PC-9 (cell line): ENCODE measurements around the gene GYPB. TPM values are rescaled to one million over a fixed set of nuclear protein-coding genes. Genes with fewer than 3 reads are reported as not detected.
"Not testable (repeated sequence)": the region's sequence is repeated elsewhere in the genome, so short reads cannot be mapped to it uniquely, and the experiment has no call there.

Source experiments
- BruUV-seq: library from RNA; stranded (reverse); fragments of 400-500 nt; replicated peaks from 2 replicates; lab custom pipeline; 2021; lab: Mats Ljungman, UMichigan
- CTCF ChIA-PET: fragments of 300-600 bp; sonication (Branson Sonifier 250); formaldehyde crosslinking; loops from one replicate; lab custom pipeline; 2022; ENCODE audit warnings: antibody characterized with exemption; lab: Charles Lee
- POLR2A ChIA-PET: fragments of 300-600 bp; sonication (Branson Sonifier 250); formaldehyde crosslinking; loops from one replicate; lab custom pipeline; 2022; ENCODE audit warnings: antibody characterized with exemption; ENCODE audit not compliant: unreplicated experiment; lab: Charles Lee
- DNase-seq, 2 experiments: peaks; one replicate each; pipeline versions ENCODE4 v3.0.0 to v3.0.0-alpha.2; 2015 to 2022; ENCODE audit warnings: mixed read lengths in 1 of 2
- H2AFZ ChIP-seq: fragments of 200-600 bp; sonication (generic); 2 replicates; pipeline ENCODE4 v1.8.1; 2017; ENCODE audit warnings: antibody characterized with exemption
- H3F3A ChIP-seq: fragments of 200-600 bp; sonication (generic); 2 replicates; pipeline ENCODE4 v1.8.1; 2017; ENCODE audit warnings: antibody characterized with exemption, mild to moderate bottlenecking, low read depth; ENCODE audit not compliant: insufficient read depth
- H3K27ac ChIP-seq: fragments of 200-600 bp; sonication (generic); 2 replicates; pipeline ENCODE4 v1.6.1; 2016; ENCODE audit warnings: mixed run types
- H3K27me3 ChIP-seq: fragments of 200-600 bp; sonication (generic); 2 replicates; pipeline ENCODE4 v1.6.1; 2016; ENCODE audit warnings: low read depth, mixed run types; ENCODE audit not compliant: insufficient read depth
- H3K36me3 ChIP-seq: fragments of 200-600 bp; sonication (generic); 2 replicates; pipeline ENCODE4 v1.6.1; 2016; ENCODE audit warnings: low read depth, mixed run types
- H3K4me1 ChIP-seq: fragments of 200-600 bp; sonication (generic); replicated peaks from 2 replicates; pipeline ENCODE4 v1.6.1; 2016; ENCODE audit warnings: mixed run types; ENCODE audit not compliant: insufficient read depth
- H3K4me2 ChIP-seq: fragments of 200-600 bp; sonication (generic); 2 replicates; pipeline ENCODE4 v1.6.1; 2017; ENCODE audit warnings: mixed run types
- H3K4me3 ChIP-seq: fragments of 200-600 bp; sonication (generic); 2 replicates; pipeline ENCODE4 v1.6.1; 2016; ENCODE audit warnings: mixed run types
- H3K79me2 ChIP-seq: fragments of 200-600 bp; sonication (generic); 2 replicates; pipeline ENCODE4 v1.6.1; 2017; ENCODE audit warnings: low read depth, mixed run types
- H3K9me2 ChIP-seq: fragments of 200-600 bp; sonication (generic); 2 replicates; pipeline ENCODE4 v1.8.1; 2017; ENCODE audit warnings: mild to moderate bottlenecking; ENCODE audit not compliant: insufficient read depth
- H3K9me3 ChIP-seq: fragments of 200-600 bp; sonication (generic); 2 replicates; pipeline ENCODE4 v1.8.1; 2016; ENCODE audit warnings: low read depth; ENCODE audit not compliant: insufficient read depth
- H4K20me1 ChIP-seq: fragments of 200-600 bp; sonication (generic); 2 replicates; pipeline ENCODE4 v1.8.1; 2017; ENCODE audit not compliant: insufficient read depth
- CTCF ChIP-seq: fragments of 200-600 bp; sonication (generic); conservative IDR thresholded peaks from 2 replicates; pipeline ENCODE4 v1.6.1; 2017; ENCODE audit warnings: mixed run types, antibody characterized with exemption, mild to moderate bottlenecking, moderate library complexity
- intact Hi-C: fragments of 100-400 bp; cut with micrococcal nuclease; formaldehyde crosslinking; loops from one replicate; pipeline ENCODE4 v1.10.0; 2022; ENCODE audit not compliant: unreplicated experiment
- total RNA-seq: library from RNA; stranded (reverse); gene quantifications from 2 replicates; pipeline ENCODE4 v1.2.3, GENCODE V29; 2021

GYPB gene
- total RNA-seq, 1 experiment from 2014 or later = not detected

- H3K9me3 ChIP-seq, BruUV-seq, H3K27ac ChIP-seq, H2AFZ ChIP-seq, H4K20me1 ChIP-seq, H3K4me1 ChIP-seq, H3K79me2 ChIP-seq, H3K36me3 ChIP-seq, intact Hi-C loops, H3K9me2 ChIP-seq, DNase-seq, H3K4me3 ChIP-seq, H3K27me3 ChIP-seq, H3K4me2 ChIP-seq, CTCF ChIA-PET, H3F3A ChIP-seq, POLR2A ChIA-PET: not testable (repeated sequence)
These were observed 7.5 kb upstream of the GYPB start for GRCh38 chr4:144026682-144027081.

DNA sequence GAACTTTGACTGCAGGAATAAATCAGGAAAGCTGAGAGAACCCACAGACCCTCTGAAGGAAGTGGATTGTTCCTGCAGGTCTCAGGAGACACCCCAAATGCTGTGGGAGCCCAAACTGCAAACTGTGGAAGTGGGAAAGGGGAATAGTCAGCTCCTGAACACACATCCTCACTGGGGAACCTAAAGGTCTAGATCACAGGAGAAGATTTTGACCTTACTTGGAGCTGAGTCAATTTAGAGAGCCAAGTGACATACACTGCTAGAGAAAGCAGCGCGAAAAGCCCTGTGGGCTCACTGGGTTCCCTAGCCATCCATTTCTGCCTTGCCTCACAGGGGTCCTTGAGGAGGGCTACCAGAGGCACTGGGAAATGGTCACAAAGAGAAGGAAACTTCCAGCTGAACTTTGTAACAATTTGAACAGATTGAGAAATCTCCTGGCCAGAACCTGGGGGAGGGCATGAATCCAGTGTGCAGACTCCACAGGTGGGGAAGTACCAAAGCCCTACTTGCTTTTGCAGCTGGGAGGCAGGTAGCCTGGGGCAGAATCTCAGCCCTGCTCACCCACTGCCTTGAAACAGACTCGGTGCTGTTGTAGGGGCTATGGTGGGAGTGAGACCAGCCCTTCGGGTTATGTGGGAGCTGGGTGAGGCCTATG, 5.3 kb upstream of the GYPB start:
- DNase-seq, H4K20me1 ChIP-seq, H3K4me2 ChIP-seq, H3K27ac ChIP-seq, H3K9me2 ChIP-seq, POLR2A ChIA-PET, intact Hi-C loops, H3K4me1 ChIP-seq, H2AFZ ChIP-seq, H3K36me3 ChIP-seq, H3K4me3 ChIP-seq, H3K79me2 ChIP-seq, H3F3A ChIP-seq, H3K9me3 ChIP-seq, CTCF ChIA-PET, H3K27me3 ChIP-seq, BruUV-seq: not testable (repeated sequence)

GRCh38 chr4:144022772-144023400, 3.7 kb upstream of the GYPB start:
- H3K4me2 ChIP-seq, BruUV-seq, H2AFZ ChIP-seq, H3K79me2 ChIP-seq, H3K4me1 ChIP-seq, H3K36me3 ChIP-seq, H3K27ac ChIP-seq, POLR2A ChIA-PET, intact Hi-C loops, H3K9me2 ChIP-seq, DNase-seq, CTCF ChIA-PET, H3K9me3 ChIP-seq, H3K4me3 ChIP-seq, H3F3A ChIP-seq, H4K20me1 ChIP-seq, H3K27me3 ChIP-seq: not testable (repeated sequence)

DNA sequence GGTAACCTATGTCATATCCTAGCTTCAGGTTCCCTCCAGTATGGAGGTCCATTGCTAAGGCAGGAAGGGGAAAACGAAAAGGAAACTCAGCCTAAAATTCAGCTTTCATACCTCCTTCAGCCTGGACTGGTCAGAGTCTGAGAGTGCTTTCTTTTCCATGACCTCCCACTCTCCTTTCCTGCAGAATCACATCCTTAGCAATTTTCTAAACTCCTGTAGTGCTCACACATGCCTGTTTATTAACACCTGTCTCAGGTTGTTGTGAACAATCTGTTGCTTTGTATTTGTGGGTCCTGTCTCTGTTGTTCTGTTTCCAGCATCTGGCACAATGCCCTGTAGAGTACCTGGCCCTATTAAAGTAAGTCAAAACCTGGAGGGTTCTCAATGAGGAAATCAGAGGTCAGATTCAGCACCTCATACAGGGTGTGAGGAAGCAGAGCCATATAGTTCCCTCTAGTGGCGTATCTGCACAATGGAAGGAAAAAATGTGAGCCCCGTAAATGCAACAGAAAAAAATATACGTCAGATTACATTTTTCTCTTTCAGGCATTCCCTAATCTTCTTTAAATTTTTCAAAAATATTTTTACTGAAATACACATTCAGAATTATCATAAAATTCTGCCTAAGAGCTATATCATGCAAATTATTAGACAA, 2.3 kb upstream of the GYPB start:
- H4K20me1 ChIP-seq, H3K4me3 ChIP-seq, BruUV-seq, H3K79me2 ChIP-seq, CTCF ChIA-PET, H3K36me3 ChIP-seq, H3K9me3 ChIP-seq, H3F3A ChIP-seq, H3K27ac ChIP-seq, H2AFZ ChIP-seq, H3K9me2 ChIP-seq, H3K4me2 ChIP-seq, H3K27me3 ChIP-seq, H3K4me1 ChIP-seq, POLR2A ChIA-PET: not testable (repeated sequence)
- intact Hi-C loops = loop anchor here (1.0 to 2.0 kb wide), 2 partner anchors 247 to 462 kb away; no protein-coding TSS in a partner anchor
- peak; percentile 46 for TF ChIP-seq CTCF
- peak in 1 of 2 experiments; percentile 1 for DNase-seq

DNA sequence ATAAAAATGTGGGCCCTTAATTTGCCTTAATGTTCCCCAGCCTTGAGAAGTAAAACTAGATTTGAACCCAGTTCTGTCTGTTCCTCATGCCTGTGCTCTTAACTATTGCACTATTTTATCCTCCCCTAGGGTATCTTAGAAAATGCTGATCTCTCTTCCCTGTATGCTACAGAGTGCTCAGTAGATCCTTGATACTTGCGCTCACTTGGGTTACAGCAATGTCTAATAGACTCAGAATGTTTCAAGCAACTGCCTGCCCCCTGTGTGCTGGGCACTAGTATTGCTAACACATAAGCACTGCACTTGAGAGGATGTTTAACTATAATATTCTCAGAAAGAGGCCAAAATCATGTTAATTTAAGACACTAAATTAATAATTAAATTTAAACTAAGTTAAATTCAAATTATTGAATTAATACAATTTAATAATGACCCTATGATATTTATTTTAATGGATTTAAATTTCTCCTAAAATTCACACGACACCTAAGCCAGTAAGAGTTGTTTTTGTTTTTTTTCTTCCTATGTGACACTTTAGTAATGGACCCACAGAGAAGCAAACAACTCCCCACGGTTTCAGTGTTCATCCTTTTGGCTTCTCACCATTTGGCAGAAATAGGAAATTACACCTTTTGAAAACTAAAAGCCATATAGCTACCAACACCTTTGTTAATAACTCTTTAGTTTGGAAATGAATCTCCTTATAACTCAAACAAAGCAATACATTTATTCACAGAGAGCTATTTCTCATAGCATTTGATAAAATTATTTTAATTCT, 768 bp downstream of the GYPB start:
- BruUV-seq, H3K9me2 ChIP-seq, H3K4me3 ChIP-seq, H3K4me2 ChIP-seq, H3K36me3 ChIP-seq, CTCF ChIA-PET, H3K79me2 ChIP-seq, H3K27ac ChIP-seq, H4K20me1 ChIP-seq, H3K27me3 ChIP-seq, H2AFZ ChIP-seq, H3K9me3 ChIP-seq, H3F3A ChIP-seq, intact Hi-C loops, H3K4me1 ChIP-seq, POLR2A ChIA-PET, DNase-seq: not testable (repeated sequence)

- not testable (repeated sequence) for H3K27me3 ChIP-seq, BruUV-seq
These were observed 1.9 kb downstream of the GYPB start for GRCh38 chr4:144017271-144017670.

More at GRCh38 chr4:144017271-144017670, 1.9 kb downstream of the GYPB start:
- H3K9me3 ChIP-seq, H3K9me2 ChIP-seq, H2AFZ ChIP-seq, H3K36me3 ChIP-seq, H3K27ac ChIP-seq, intact Hi-C loops, H3F3A ChIP-seq, H3K79me2 ChIP-seq, CTCF ChIA-PET, H3K4me2 ChIP-seq, DNase-seq, H4K20me1 ChIP-seq, POLR2A ChIA-PET, H3K4me3 ChIP-seq, H3K4me1 ChIP-seq: not testable (repeated sequence)
